Measurements from ENCODE around the gene DEPDC1B. TPM values are rescaled to one million over a fixed set of nuclear protein-coding genes. Genes with fewer than 3 reads are reported as not detected.
"Not testable (repeated sequence)": the region's sequence is repeated elsewhere in the genome, so short reads cannot be mapped to it uniquely, and the experiment has no call there.

Gene DEPDC1B
- total and polyA plus RNA-seq, 2 experiments from 2014 or later, result 9.0 to 27.5 TPM

- TF ChIP-seq, protein P1, sequence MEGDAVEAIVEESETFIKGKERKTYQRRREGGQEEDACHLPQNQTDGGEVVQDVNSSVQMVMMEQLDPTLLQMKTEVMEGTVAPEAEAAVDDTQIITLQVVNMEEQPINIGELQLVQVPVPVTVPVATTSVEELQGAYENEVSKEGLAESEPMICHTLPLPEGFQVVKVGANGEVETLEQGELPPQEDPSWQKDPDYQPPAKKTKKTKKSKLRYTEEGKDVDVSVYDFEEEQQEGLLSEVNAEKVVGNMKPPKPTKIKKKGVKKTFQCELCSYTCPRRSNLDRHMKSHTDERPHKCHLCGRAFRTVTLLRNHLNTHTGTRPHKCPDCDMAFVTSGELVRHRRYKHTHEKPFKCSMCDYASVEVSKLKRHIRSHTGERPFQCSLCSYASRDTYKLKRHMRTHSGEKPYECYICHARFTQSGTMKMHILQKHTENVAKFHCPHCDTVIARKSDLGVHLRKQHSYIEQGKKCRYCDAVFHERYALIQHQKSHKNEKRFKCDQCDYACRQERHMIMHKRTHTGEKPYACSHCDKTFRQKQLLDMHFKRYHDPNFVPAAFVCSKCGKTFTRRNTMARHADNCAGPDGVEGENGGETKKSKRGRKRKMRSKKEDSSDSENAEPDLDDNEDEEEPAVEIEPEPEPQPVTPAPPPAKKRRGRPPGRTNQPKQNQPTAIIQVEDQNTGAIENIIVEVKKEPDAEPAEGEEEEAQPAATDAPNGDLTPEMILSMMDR (IDR thresholded peaks at IDR 0.05; ENCODE audit: poor library complexity), result no peak
- no peak for TF ChIP-seq EZH2 (IDR thresholded peaks at IDR 0.05; ENCODE audit: borderline replicate concordance)
- no peak for TF ChIP-seq EZH2phosphoT487 (IDR thresholded peaks at IDR 0.05; ENCODE audit: low read depth, severe bottlenecking, unreplicated experiment)
- Histone ChIP-seq H3K4me3 (no peak overlapping the region), H3K9me2 (replicated peaks; ENCODE audit: insufficient read depth) (no peaks in the 10 kb centered on the region), H3K4me1 (ENCODE audit: insufficient read depth) (no peaks in the 10 kb centered on the region), H3K27ac (no peak overlapping the region), H3K4me2 (no peak overlapping the region), H2AFZ (no peak overlapping the region), H3K79me2 (no peaks in the 10 kb centered on the region), H4K20me1 (ENCODE audit: insufficient read depth, poor library complexity, severe bottlenecking) (no peaks in the 10 kb centered on the region), H3K36me3 (replicated peaks; ENCODE audit: insufficient read depth, low read depth) (no peaks in the 10 kb centered on the region), H3K9me3 (ENCODE audit: low read depth) (no peaks in the 10 kb centered on the region), H3K27me3 (no peaks in the 10 kb centered on the region)
- DNase-seq (ENCODE audit: low spot score), result no peak
Observed at GRCh38 chr5:60719329-60719728, 19.4 kb upstream of the DEPDC1B start.

DNA sequence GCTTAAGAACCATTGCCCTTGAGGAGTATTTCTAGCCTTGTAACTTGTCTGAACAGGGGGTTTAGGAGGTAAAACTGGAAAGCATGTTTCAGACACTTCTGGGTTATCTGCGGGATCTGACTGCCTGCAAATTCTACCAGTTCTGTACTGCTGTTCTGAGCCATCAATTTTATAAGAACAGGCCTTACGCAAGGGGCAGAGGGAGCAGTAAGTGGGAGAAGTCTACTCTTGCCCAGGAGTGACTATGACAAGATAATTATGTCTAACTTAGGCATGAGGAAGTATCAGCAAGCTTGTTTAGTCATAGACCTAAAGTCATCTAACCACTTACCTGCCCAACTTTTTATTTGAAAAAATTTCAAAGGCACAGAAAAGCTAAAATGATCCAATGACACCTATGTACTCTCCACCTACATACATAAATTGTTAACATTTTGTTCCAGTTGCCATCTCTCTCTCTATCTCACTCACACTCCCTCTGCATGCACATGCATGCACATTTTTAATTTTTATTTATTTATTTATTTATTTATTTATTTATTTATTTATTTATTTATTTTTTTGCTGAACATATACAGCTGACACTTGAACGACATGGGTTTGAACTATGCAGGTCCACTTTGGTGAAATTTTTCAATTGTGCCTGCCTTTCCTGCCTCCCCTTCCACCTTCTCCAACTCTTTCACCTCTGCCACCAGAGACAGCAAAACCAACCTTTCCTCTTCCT is 18.4 kb upstream of the DEPDC1B start:
- no peaks in the 10 kb centered on the region for H3K79me2 ChIP-seq
- H3K9me3 ChIP-seq (ENCODE audit: low read depth), result no peaks in the 10 kb centered on the region
- DNase-seq (ENCODE audit: low spot score), result no peak
- H3K4me1 ChIP-seq (ENCODE audit: insufficient read depth), result no peaks in the 10 kb centered on the region
- H2AFZ ChIP-seq, result no peak overlapping the region
- H3K27ac ChIP-seq, result no peak overlapping the region
- H4K20me1 ChIP-seq (ENCODE audit: insufficient read depth, poor library complexity, severe bottlenecking), result no peaks in the 10 kb centered on the region
- no peak for TF ChIP-seq EZH2 (IDR thresholded peaks at IDR 0.05; ENCODE audit: borderline replicate concordance)
- TF ChIP-seq, protein P1 (IDR thresholded peaks at IDR 0.05; ENCODE audit: poor library complexity), result no peak
- TF ChIP-seq EZH2phosphoT487 (IDR thresholded peaks at IDR 0.05; ENCODE audit: low read depth, severe bottlenecking, unreplicated experiment), result no peak
- H3K36me3 ChIP-seq (replicated peaks; ENCODE audit: insufficient read depth, low read depth), result no peaks in the 10 kb centered on the region
- no peaks in the 10 kb centered on the region for H3K27me3 ChIP-seq
- H3K4me2 ChIP-seq, result no peak overlapping the region
- no peak overlapping the region for H3K4me3 ChIP-seq
- no peaks in the 10 kb centered on the region for H3K9me2 ChIP-seq (replicated peaks; ENCODE audit: insufficient read depth)
- 89% methylated on average over 3 of the region's 3 CpGs for WGBS (ENCODE audit: low lambda C conversion rate, missing lambda C conversion rate)

DNA sequence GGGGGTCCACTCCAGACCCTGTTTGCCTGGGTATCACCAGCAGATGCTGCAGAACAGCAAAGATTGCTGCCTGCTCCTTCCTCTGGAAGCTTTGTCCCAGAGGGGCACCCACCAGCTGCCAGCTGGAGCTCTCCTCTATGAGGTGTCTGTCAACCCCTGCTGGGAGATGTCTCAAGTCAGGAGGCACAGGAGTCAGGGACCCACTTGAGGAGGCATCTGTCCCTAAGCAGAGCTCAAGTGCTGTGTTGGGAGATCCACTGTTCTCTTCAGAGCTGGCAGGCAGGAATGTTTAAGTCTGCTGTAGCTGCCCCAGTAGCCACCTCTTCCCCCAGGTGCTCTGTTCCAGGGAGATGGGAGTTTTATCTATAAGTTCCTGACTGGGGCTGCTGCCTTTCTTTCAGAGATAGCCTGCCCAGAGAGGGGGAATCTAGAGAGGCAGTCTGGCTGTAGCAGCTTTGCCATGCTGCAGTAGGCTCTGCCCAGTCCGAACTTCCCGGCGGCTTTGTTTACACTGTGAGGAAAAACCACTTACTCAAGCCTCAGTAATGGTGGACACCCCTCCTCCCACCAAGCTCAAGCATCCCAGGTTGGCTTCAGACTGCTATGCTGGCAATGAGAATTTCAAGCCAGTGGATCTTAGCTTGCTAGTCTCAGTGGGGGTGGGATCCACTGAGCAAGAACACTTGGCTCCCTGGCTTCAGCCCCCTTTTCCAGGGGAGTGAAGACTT is 15.4 kb upstream of the DEPDC1B start:
- H3K27me3 ChIP-seq; H3K9me3 ChIP-seq (ENCODE audit: low read depth); H2AFZ ChIP-seq; H3K4me1 ChIP-seq (ENCODE audit: insufficient read depth); H3K36me3 ChIP-seq (replicated peaks; ENCODE audit: insufficient read depth, low read depth); H3K4me2 ChIP-seq; H3K27ac ChIP-seq; H3K9me2 ChIP-seq (replicated peaks; ENCODE audit: insufficient read depth); H4K20me1 ChIP-seq (ENCODE audit: insufficient read depth, poor library complexity, severe bottlenecking); DNase-seq (ENCODE audit: low spot score); H3K4me3 ChIP-seq; H3K79me2 ChIP-seq: not testable (repeated sequence)
- 74% methylated on average over 3 of the region's 3 CpGs for WGBS (ENCODE audit: low lambda C conversion rate, missing lambda C conversion rate)

- no peak overlapping the region for H3K4me3 ChIP-seq
- TF ChIP-seq EZH2phosphoT487 (IDR thresholded peaks at IDR 0.05; ENCODE audit: low read depth, severe bottlenecking, unreplicated experiment) (no peak), EZH2 (IDR thresholded peaks at IDR 0.05; ENCODE audit: borderline replicate concordance) (no peak)
- TF ChIP-seq, protein P1 (IDR thresholded peaks at IDR 0.05; ENCODE audit: poor library complexity), result no peak
- H2AFZ ChIP-seq, result no peak overlapping the region
- no peaks in the 10 kb centered on the region for H3K4me1 ChIP-seq (ENCODE audit: insufficient read depth)
- 90% methylated on average over 5 of the region's 5 CpGs for WGBS (ENCODE audit: low lambda C conversion rate, missing lambda C conversion rate)
- H3K79me2 ChIP-seq, result no peaks in the 10 kb centered on the region
- H4K20me1 ChIP-seq (ENCODE audit: insufficient read depth, poor library complexity, severe bottlenecking), result no peaks in the 10 kb centered on the region
- H3K4me2 ChIP-seq, result no peak overlapping the region
- no peaks in the 10 kb centered on the region for H3K36me3 ChIP-seq (replicated peaks; ENCODE audit: insufficient read depth, low read depth)
- no peak overlapping the region for H3K27ac ChIP-seq
- H3K9me2 ChIP-seq (replicated peaks; ENCODE audit: insufficient read depth), result no peaks in the 10 kb centered on the region
- H3K9me3 ChIP-seq (ENCODE audit: low read depth), result no peaks in the 10 kb centered on the region
- no peaks in the 10 kb centered on the region for H3K27me3 ChIP-seq
- no peak for DNase-seq (ENCODE audit: low spot score)
Observed at GRCh38 chr5:60712950-60713349, 13.0 kb upstream of the DEPDC1B start.

DNA sequence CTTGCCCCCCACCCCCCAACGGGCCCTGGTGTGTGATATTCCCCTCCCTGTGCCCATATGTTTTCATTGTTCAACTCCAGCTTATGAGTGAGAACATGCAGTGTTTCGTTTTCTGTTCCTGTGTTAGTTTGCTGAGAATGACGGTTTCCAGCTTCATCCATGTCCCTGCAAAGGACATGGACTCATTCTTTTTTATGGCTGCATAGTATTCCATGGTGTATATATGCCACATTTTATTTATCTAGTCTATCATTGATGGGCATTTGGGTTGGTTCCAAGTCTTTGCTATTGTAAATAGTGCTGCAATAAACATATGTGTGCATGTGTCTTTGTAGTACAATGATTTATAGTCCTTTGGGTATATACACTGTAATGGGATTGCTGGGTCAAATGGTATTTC is 11.9 kb upstream of the DEPDC1B start:
- H4K20me1 ChIP-seq (ENCODE audit: insufficient read depth, poor library complexity, severe bottlenecking); DNase-seq (ENCODE audit: low spot score); H2AFZ ChIP-seq; H3K27ac ChIP-seq; H3K79me2 ChIP-seq; H3K9me3 ChIP-seq (ENCODE audit: low read depth); H3K4me1 ChIP-seq (ENCODE audit: insufficient read depth); H3K4me2 ChIP-seq; H3K9me2 ChIP-seq (replicated peaks; ENCODE audit: insufficient read depth); H3K27me3 ChIP-seq; H3K36me3 ChIP-seq (replicated peaks; ENCODE audit: insufficient read depth, low read depth); H3K4me3 ChIP-seq: not testable (repeated sequence)
- WGBS (ENCODE audit: low lambda C conversion rate, missing lambda C conversion rate), result 78% methylated on average over 3 of the region's 3 CpGs

All from hepatocyte (in vitro differentiated cells).